IPS-18c (cell line): ENCODE data around the gene NEO1.

Source experiments
- H3K4me3 ChIP-seq: 2 replicates; pipeline ENCODE4 v1.7.0; 2013; ENCODE audit warnings: low read depth, mild to moderate bottlenecking, low read length, moderate library complexity; ENCODE audit not compliant: insufficient read depth
- H3K9me3 ChIP-seq: one replicate; pipeline ENCODE4 v1.6.1; 2013; ENCODE audit warnings: mild to moderate bottlenecking, low read length, moderate library complexity; ENCODE audit not compliant: control insufficient read depth, insufficient read depth

Gene NEO1

GRCh38 chr15:73323374-73323955, 271.2 kb downstream of the NEO1 start:
- Histone ChIP-seq H3K9me3 (no peaks in the 10 kb centered on the region), H3K4me3 (no peak overlapping the region)

DNA sequence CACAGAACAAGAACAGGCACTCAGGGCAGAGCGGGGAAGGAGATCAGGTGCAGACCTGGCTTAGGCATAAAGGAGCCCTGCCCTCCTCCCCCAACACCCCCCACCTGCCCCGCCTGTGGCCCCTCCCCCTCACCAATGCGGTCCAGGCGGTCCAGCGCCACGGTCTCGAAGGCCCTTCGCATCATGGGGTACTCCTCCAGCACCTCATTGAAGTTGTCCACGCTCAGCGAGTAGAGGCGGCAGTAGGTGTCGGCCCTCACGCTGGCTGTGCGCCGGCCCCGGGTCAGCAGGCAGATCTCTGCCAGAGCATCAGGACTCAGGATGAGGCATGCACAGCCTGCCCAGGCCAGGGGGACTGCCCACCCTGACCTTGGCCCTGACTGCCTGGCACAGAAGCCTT, 271.7 kb downstream of the NEO1 start:
- H3K9me3 ChIP-seq, result no peaks in the 10 kb centered on the region

GRCh38 chr15:73324496-73325170, 272.4 kb downstream of the NEO1 start:
- no peak overlapping the region for H3K4me3 ChIP-seq
- no peaks in the 10 kb centered on the region for H3K9me3 ChIP-seq

More for the DNA sequence above, 271.7 kb downstream of the NEO1 start:
- H3K4me3 ChIP-seq, result no peak overlapping the region

DNA sequence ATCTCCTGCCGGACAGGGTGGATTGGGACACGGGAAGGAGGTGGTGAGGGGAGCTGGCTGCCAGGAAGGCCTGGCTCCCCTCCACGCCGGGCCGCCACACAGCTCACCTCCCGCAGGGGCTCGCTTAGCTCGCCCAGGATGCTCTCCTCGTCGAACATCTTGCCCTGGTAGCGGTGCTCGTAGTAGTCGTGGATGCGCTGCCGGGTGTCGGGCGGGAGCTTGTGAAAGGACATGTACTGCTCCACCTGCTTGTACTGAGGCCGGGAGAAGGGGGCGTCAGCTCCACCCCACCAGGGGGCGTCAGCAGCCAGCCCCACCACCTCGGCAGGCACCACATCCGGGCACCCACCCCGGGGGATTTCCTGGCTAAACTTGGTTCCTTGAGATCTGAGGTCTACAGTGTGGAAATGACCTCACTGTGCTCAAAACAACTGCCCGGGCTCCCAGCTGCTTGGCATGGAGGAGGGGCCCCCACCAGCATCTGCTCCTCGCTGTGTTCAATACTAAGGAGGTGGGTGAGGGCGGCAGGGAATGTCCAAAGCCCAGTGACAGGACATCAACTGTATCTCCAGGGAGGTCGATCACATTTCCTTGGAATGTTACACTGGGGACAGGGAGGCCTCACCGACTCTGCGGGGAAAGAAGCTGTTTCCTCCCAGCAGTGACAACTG, 273.1 kb downstream of the NEO1 start:
- no peak overlapping the region for H3K4me3 ChIP-seq
- H3K9me3 ChIP-seq, result no peaks in the 10 kb centered on the region

DNA sequence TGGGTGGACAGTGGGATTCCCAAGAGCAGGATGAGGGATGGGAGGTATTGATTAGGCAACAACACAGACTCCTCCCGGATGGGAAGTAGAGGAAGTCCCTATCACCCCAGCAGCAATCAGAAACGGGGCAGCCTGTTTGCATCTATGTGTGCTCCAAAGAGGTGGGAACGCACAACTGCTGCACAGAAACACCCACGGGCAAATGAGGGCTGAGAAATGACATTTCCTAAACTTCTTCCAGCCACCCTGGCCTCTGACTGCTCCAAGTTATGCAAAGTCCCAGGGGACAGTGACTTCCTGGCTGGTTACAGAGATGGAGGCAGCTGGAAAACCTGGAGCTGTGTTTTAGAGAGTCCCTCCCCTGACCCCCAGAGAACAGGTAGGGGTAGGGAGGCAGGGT, 273.9 kb downstream of the NEO1 start:
- Histone ChIP-seq H3K9me3 (no peaks in the 10 kb centered on the region), H3K4me3 (no peak overlapping the region)

DNA sequence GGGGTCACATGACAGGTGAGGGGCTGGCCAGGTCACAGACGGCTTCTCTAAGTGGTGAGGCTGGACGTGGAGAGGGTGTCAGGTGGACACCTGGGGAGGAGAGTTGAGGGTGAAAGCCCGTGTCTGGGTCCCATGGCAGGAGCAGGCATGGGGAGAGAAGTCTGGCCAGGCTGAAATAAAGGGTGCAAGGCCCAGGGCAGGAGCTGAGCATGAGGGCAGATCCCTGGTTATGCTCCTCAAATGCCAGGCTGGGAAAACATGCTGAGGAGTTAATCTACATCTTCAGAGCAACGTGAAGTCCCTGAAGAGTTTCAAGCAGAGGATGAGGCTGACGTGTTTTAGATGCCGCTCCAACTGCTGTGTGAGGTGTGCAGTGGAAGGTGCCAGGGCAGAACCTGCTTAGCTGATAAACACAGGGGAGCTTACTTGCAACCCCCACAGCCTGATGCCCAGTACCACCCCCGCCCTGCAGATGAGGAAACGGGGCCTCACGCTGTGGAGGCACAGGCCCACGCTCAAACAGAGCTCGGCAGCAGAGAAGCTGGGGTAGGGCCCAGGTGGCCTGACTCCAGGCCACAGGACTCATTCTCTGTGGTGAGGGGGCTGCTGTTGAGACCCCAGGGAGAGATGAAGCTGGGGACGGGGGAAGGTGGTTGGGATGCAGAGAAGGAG, 276.0 kb downstream of the NEO1 start:
- no peaks in the 10 kb centered on the region for H3K9me3 ChIP-seq
- H3K4me3 ChIP-seq, result no peak overlapping the region

DNA sequence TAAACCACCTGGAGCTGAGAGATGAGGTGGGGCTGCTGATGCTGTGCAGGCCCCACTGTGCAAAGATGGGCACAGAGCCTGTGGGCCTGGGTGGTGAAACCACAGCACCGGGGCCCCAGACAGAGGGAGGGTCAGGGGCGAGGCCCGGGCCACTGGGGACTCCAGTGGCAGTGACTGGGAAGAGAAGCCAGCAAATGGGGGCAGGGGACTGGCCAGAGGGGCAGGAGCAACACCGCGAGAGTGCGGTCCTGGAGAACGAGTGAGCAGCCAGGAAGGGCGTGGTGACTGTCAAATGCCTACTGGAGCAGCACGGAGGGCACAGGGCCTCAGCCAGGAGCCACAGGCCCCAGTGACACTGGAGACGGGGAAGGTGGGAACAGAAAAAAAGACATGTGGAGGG, 276.7 kb downstream of the NEO1 start:
- no peak overlapping the region for H3K4me3 ChIP-seq
- no peaks in the 10 kb centered on the region for H3K9me3 ChIP-seq

GRCh38 chr15:73329501-73330200, 277.4 kb downstream of the NEO1 start:
- Histone ChIP-seq H3K9me3 (no peaks in the 10 kb centered on the region), H3K4me3 (no peak overlapping the region)

DNA sequence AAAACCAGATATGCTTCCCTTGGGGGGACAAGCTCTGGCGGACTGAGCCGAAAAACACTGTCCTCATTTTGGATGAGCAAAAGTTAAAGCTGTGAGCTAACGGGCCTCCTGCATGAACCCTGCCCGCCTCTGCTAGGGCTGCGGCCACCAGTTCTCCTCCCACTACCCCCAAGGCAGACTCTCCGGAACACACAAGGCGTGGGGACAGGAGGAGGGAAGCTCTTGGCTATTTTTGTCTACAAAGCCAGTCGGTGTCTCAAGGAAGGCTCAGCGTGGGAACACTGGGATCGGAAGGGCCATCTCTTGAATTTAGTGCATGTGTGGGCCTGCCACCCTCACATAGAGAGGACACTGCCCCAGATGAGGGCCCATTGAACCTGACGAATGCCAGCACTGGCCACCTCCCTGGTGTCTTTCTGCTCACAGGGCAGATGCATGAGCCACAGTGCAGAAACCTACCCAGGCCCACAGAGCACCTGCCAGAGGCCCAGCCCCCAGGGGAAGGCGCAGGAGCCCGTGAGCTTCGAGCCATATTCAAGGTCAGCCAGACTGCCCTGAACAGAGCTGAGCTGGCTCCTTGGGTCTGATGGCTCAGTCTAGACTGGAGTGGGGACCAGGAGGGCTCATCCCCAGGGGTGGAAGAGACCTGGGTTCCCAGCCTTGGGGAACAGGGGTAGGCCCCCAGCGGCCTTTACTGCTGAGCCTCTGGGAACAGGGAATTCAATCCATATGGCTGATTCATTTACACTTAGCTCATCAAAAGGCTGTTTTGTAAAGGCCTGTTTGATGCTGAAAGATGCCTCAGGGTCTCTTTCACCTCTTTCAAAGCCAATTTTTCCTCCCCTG, 278.2 kb downstream of the NEO1 start:
- Histone ChIP-seq H3K4me3 (no peak overlapping the region), H3K9me3 (no peaks in the 10 kb centered on the region)

- H3K9me3 ChIP-seq, result no peaks in the 10 kb centered on the region
These were observed 279.2 kb downstream of the NEO1 start for GRCh38 chr15:73331501-73331900.

DNA sequence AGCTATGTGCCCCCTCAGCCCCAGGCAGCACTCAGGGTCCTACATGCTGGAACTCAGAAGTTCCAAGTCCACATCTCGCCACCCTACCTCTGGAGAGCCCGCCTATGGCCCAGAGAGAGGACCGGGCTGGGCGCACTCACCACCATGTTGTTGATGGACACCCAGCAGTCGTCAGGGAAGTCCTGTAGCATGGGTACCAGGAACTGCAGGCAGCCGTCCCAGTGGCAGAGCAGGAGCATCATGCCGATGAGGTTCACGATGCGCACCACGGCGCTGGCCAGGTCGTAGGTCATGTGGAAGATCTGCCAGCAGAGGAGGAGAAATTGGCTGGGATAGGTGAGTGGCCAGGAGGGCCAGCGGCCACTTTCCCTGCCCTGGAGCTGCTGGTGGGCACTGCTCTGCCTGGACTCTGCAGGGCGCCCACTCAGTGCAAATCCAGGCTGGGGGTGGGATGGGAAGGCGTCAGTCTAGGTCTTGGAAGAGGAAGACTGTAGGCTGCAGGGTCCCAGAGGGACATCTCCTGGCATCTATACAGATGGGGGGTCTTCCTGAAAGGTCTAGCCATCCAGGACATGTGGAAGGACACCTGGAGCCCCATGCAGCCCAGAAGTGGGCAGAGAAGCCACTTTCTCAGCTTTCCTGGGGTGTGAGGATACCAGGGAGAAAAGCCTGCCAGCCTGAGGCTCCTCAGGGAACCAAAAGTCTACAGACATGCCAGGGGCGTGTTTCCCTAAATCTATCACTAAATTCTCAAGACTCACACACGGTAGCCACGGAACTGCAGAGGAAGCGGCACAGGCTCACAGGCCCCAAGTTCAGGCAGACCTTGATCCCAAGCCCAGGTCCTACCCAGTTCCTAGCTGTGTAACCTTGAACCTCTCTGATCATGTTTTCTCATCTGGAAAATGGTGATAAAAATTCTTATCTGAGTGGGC, 280.0 kb downstream of the NEO1 start:
- H3K9me3 ChIP-seq, result no peaks in the 10 kb centered on the region
- H3K4me3 ChIP-seq, result no peak overlapping the region

More at GRCh38 chr15:73331501-73331900, 279.2 kb downstream of the NEO1 start:
- no peak overlapping the region for H3K4me3 ChIP-seq

GRCh38 chr15:73333001-73333400, 280.7 kb downstream of the NEO1 start:
- no peaks in the 10 kb centered on the region for H3K9me3 ChIP-seq
- no peak overlapping the region for H3K4me3 ChIP-seq

DNA sequence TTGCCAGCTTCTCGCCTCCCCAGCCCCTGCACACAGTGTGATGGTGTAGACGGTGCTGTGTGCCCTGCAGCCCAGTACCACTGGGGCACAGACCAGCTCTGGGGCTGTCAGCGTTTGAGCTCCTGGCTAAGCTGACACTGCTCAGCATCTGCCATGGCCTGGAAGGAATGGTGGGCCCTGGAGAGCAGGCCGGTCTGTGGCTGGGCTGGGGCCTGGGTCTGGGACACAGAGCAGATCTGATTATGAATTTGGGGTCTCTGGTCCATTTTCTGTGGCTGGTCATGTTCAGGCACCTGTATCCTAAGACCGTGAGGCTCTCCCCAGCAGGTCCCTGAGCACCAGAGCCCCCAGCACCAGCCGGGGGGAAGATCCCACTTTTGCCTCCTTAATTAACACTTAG, 281.8 kb downstream of the NEO1 start:
- Histone ChIP-seq H3K9me3 (no peaks in the 10 kb centered on the region), H3K4me3 (no peak overlapping the region)

DNA sequence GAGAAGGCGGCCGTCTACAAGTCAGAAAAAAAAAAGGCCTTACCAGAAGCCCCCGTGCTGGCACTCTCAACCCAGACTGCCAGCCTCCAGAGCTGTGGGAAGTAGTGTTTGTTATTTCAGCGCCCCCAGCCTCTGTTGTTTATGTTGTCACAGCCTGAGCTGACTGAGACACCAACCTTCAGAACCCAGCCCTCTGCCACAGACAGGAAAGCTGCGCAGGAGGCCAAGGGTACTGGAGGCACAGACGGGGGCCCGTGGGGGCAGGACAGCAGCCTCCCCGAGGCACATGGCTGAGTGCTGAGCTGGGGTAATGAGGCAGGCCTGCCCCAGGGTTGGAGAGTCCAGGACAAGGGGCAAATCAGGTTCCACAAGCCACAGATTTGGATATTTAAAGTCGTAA, 282.8 kb downstream of the NEO1 start:
- H3K9me3 ChIP-seq, result no peaks in the 10 kb centered on the region

GRCh38 chr15:73335471-73335870, 283.2 kb downstream of the NEO1 start:
- Histone ChIP-seq H3K9me3 (no peaks in the 10 kb centered on the region), H3K4me3 (no peak overlapping the region)

More for the DNA sequence above, 282.8 kb downstream of the NEO1 start:
- H3K4me3 ChIP-seq, result no peak overlapping the region

GRCh38 chr15:73336756-73337155, 284.5 kb downstream of the NEO1 start:
- Histone ChIP-seq H3K9me3 (no peaks in the 10 kb centered on the region), H3K4me3 (no peak overlapping the region)
